ENCODE data around the gene CERS6. TPM values are rescaled to one million over a fixed set of nuclear protein-coding genes. Genes with fewer than 3 reads are reported as not detected.

The CERS6 gene
- total and polyA plus RNA-seq, 2 of the 8 experiments (the other 6 are each of a cell fraction or from before 2014, with no cell fraction given), result 6.8 to 28.2 TPM

- TF ChIP-seq TCF12 (IDR thresholded peaks at IDR 0.05; ENCODE audit: low read depth, low read length) (no peak), CBX5 (IDR thresholded peaks at IDR 0.05; ENCODE audit: low read depth, low read length) (no peak)
Observed at GRCh38 chr2:168448980-168449379, 7.1 kb upstream of the CERS6 start (continued).
